DOHH2 (cell line): ENCODE measurements around the gene ST6GALNAC6.

Experiments used
- EZH2phosphoT487 ChIP-seq: fragments of 200-600 bp; sonication (generic); IDR thresholded peaks from 2 replicates; pipeline ENCODE4 v1.6.1; 2017; ENCODE audit warnings: borderline replicate concordance, mild to moderate bottlenecking, antibody characterized with exemption, low read length, moderate library complexity, mixed read lengths
- TF ChIP-seq, protein P1 (sequence below): fragments of 200-600 bp; sonication (generic); IDR thresholded peaks from one replicate; pipeline ENCODE4 v1.5.1; 2014; ENCODE audit warnings: antibody characterized with exemption, mild to moderate bottlenecking, low read depth, low read length; ENCODE audit not compliant: poor library complexity, severe bottlenecking

GRCh38 chr9:127862075-127863011, 37.1 kb downstream of the ST6GALNAC6 start:
- TF ChIP-seq, protein P1, sequence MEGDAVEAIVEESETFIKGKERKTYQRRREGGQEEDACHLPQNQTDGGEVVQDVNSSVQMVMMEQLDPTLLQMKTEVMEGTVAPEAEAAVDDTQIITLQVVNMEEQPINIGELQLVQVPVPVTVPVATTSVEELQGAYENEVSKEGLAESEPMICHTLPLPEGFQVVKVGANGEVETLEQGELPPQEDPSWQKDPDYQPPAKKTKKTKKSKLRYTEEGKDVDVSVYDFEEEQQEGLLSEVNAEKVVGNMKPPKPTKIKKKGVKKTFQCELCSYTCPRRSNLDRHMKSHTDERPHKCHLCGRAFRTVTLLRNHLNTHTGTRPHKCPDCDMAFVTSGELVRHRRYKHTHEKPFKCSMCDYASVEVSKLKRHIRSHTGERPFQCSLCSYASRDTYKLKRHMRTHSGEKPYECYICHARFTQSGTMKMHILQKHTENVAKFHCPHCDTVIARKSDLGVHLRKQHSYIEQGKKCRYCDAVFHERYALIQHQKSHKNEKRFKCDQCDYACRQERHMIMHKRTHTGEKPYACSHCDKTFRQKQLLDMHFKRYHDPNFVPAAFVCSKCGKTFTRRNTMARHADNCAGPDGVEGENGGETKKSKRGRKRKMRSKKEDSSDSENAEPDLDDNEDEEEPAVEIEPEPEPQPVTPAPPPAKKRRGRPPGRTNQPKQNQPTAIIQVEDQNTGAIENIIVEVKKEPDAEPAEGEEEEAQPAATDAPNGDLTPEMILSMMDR, result no peak
- no peak for TF ChIP-seq EZH2phosphoT487
